GM12878 (cell line): ENCODE measurements around the gene SNX3. TPM values are rescaled to one million over a fixed set of nuclear protein-coding genes. Genes with fewer than 3 reads are reported as not detected.

ENCODE experiments used
- ATAC-seq: fragments of 200-7000 bp; cut with Tn5 transposase; 3 replicates; pipeline ENCODE4 v1.9.1; 2020; ENCODE audit warnings: mild to moderate bottlenecking, moderate library complexity
- BruUV-seq: library from RNA; stranded (reverse); fragments of 400-500 nt; replicated peaks from 2 replicates; lab custom pipeline; 2021; lab: Mats Ljungman, UMichigan
- CTCF ChIA-PET: fragments of 300-600 bp; sonication (Branson Sonifier 250); formaldehyde crosslinking; extraction: SDS; loops from one replicate; lab custom pipeline; 2021; ENCODE audit warnings: inconsistent platforms; lab: Yijun Ruan, JAX
- POLR2A ChIA-PET: fragments of 350-600 bp; formaldehyde crosslinking; extraction: SDS; loops from one replicate; lab custom pipeline; 2021; ENCODE audit warnings: inconsistent platforms; lab: Charles Lee
- RAD21 ChIA-PET: fragments of 300-600 bp; sonication (Branson Sonifier 250); formaldehyde crosslinking; loops from one replicate; lab custom pipeline; 2023; ENCODE audit warnings: antibody characterized with exemption; ENCODE audit not compliant: unreplicated experiment; lab: Charles Lee
- SMC1A ChIA-PET: fragments of 300-600 bp; sonication (Branson Sonifier 250); formaldehyde crosslinking; loops from one replicate; lab custom pipeline; 2023; ENCODE audit not compliant: unreplicated experiment, uncharacterized antibody; lab: Charles Lee
- DNase-seq: peaks from one replicate; pipeline ENCODE4 v3.0.0-alpha.2; 2011; ENCODE audit warnings: low read depth, low spot score
- FAIRE-seq: peaks from 3 replicates; lab custom pipeline; 2011; peaks lifted over from hg19 to GRCh38; lab: Jason Lieb, UNC
- H2AFZ ChIP-seq: 2 replicates; pipeline ENCODE4 v1.6.0; 2011; ENCODE audit warnings: low read depth, low read length, control low read depth; ENCODE audit not compliant: control insufficient read depth
- H3K27ac ChIP-seq: 2 replicates; pipeline ENCODE4 v1.5.1; 2011; ENCODE audit warnings: control low read depth; ENCODE audit not compliant: control insufficient read depth, insufficient read depth
- H3K27me3 ChIP-seq, 2 experiments: replicated peaks in 1 of 2; 2 replicates each; pipeline versions ENCODE4 v1.6.0 to v1.6.1; 2011; ENCODE audit warnings: low read length in 1 of 2; ENCODE audit not compliant: control insufficient read depth in 2 of 2, insufficient read depth in 2 of 2
- H3K36me3 ChIP-seq, 2 experiments: 2 replicates each; pipeline ENCODE4 v1.5.1; 2011; ENCODE audit warnings: low read length in 1 of 2; ENCODE audit not compliant: control insufficient read depth in 2 of 2, insufficient read depth in 2 of 2
- H3K4me1 ChIP-seq: 2 replicates; pipeline ENCODE4 v1.6.1; 2011; ENCODE audit warnings: mild to moderate bottlenecking, low read length, moderate library complexity, mixed read lengths; ENCODE audit not compliant: control insufficient read depth, insufficient read depth
- H3K4me2 ChIP-seq: 2 replicates; pipeline ENCODE4 v1.6.0; 2011; ENCODE audit warnings: control low read depth; ENCODE audit not compliant: control insufficient read depth, insufficient read depth
- H3K4me3 ChIP-seq: fragments of 200-600 bp; sonication (generic); 2 replicates; pipeline ENCODE4 v1.5.1; 2016
- H3K79me2 ChIP-seq: 2 replicates; pipeline ENCODE4 v1.6.0; 2011; ENCODE audit warnings: low read length; ENCODE audit not compliant: control insufficient read depth, insufficient read depth
- H3K9ac ChIP-seq: 2 replicates; pipeline ENCODE4 v1.8.0; 2011; ENCODE audit warnings: low read length, control low read depth, mixed read lengths; ENCODE audit not compliant: control insufficient read depth, insufficient read depth
- H3K9me3 ChIP-seq: replicated peaks from 3 replicates; pipeline ENCODE4 v1.5.1; 2011; ENCODE audit warnings: mild to moderate bottlenecking, low read length; ENCODE audit not compliant: control insufficient read depth, insufficient read depth
- H4K20me1 ChIP-seq: 2 replicates; pipeline ENCODE4 v1.6.0; 2011; ENCODE audit not compliant: control insufficient read depth, insufficient read depth
- ATF7 ChIP-seq: fragments of 450-650 bp; IDR thresholded peaks from 2 replicates; pipeline ENCODE4 v1.6.1; 2016; ENCODE audit warnings: low read depth, mild to moderate bottlenecking
- CREB1 ChIP-seq: IDR thresholded peaks from 2 replicates; pipeline ENCODE4 v1.6.1; 2012; ENCODE audit warnings: low read depth, mild to moderate bottlenecking, inconsistent platforms
- ELK1 ChIP-seq: IDR thresholded peaks from 2 replicates; pipeline ENCODE4 v1.6.1; 2012; ENCODE audit warnings: low read depth, low read length, improper control_type of control experiment
- POLR2AphosphoS5 ChIP-seq: IDR thresholded peaks from 2 replicates; pipeline ENCODE4 v1.6.1; 2011; ENCODE audit warnings: mild to moderate bottlenecking, low read length, inconsistent platforms
- RAD51 ChIP-seq: fragments of 450-650 bp; IDR thresholded peaks from 2 replicates; pipeline ENCODE4 v1.6.1; 2016; ENCODE audit warnings: moderate library complexity, mild to moderate bottlenecking, inconsistent platforms
- SRF ChIP-seq, 2 experiments: IDR thresholded peaks; 2 replicates each; pipeline ENCODE4 v1.6.1; 2011; ENCODE audit warnings: low read depth in 2 of 2, low read length in 2 of 2, mild to moderate bottlenecking in 1 of 2, moderate library complexity in 1 of 2
- ZBTB40 ChIP-seq: fragments of 450-650 bp; IDR thresholded peaks from 2 replicates; pipeline ENCODE4 v1.6.1; 2016; ENCODE audit warnings: mild to moderate bottlenecking, moderate library complexity, borderline replicate concordance
- WGBS: methylation state at CpG from one replicate; pipeline ENCODE4 v1.1.6; 2016; ENCODE audit warnings: low lambda C conversion rate; ENCODE audit not compliant: insufficient replicate concordance, insufficient coverage; ENCODE audit errors: missing lambda C conversion rate; 5-methylcytosine and 5-hydroxymethylcytosine counted together
- in situ Hi-C: fragments of 300-500 bp; cut with MboI; formaldehyde crosslinking; loops from 9 replicates; pipeline ENCODE4 v1.14.3; 2018; ENCODE audit warnings: mixed read lengths
- intact Hi-C: fragments of 100-400 bp; cut with micrococcal nuclease; formaldehyde crosslinking; loops from one replicate; pipeline ENCODE4 v1.14.2; 2022; ENCODE audit not compliant: unreplicated experiment
- polyA plus RNA-seq, 11 experiments: library from polyadenylated mRNA; depleted of rRNA in 4 of 11; unstranded in 6 of 11; stranded (reverse) in 5 of 11; fragments of >200 nt; fragmentation: Nextera tagmentation in 4 of 11; fragmentation: Illumina TruSeq in 1 of 11; extraction: Ambion mirVana in 4 of 11; extraction: Trizol in 1 of 11; gene quantifications; 1 replicate in 1 of 11; 2 replicates in 10 of 11; pipeline versions ENCODE4 v1.2.1 to v1.2.3, GENCODE V29; 2011 to 2016; ENCODE audit warnings: inconsistent platforms in 2 of 11, missing spikeins in 2 of 11, low read depth in 1 of 11
- total RNA-seq, 4 experiments: library from RNA; depleted of rRNA in 3 of 4; stranded (reverse); fragments of >200 nt in 3 of 4; fragmentation: Illumina TruSeq in 1 of 4; extraction: Trizol in 1 of 4; gene quantifications; 2 replicates each; pipeline versions ENCODE4 v1.2.1 to v1.2.3, GENCODE V29; 2013 to 2021

The SNX3 gene
- total and polyA plus RNA-seq, 10 of the 15 experiments (the other 5 are each of a cell fraction or from before 2014, with no cell fraction given) = 43.7 to 297 (median 95.6) TPM

GRCh38 chr6:108294297-108294726, 33.5 kb upstream of the SNX3 start:
- Histone ChIP-seq H3K9me3 (no peaks in the 10 kb centered on the region), H3K4me2 (peak overlapping the region; percentile 92), H3K27me3 (no peaks in the 10 kb centered on the region), H4K20me1 (no peaks in the 10 kb centered on the region), H3K9ac (peak overlapping the region; percentile 99), H3K4me3 (peak overlapping the region; percentile 76), H2AFZ (peak overlapping the region; percentile 99), H3K4me1 (no peaks in the 10 kb centered on the region; the same call in 1 of the 2 replicates), H3K36me3 (no peaks in the 10 kb centered on the region), H3K79me2 (peaks cover 17% of the 10 kb centered on the region), H3K27ac (peak overlapping the region; percentile 99)
- FAIRE-seq (no peak), ATAC-seq (peak; percentile 56), DNase-seq (no peak)
- ChIA-PET SMC1A (interaction anchor here (0.9 to 2.5 kb wide), 6 partner anchors 9 to 198 kb away, joined by 3 to 9 read pairs (median 4); partner anchors contain the start of gene SNX3), RAD21 (interaction anchor here (5.6 kb wide), 1 partner anchor 34 kb away, joined by 27 read pairs; the partner anchor contains the start of gene SNX3), CTCF (interaction anchor here (0.6 to 0.9 kb wide), 3 partner anchors 37 to 48 kb away, joined by 3 read pairs; no protein-coding TSS in a partner anchor), POLR2A (interaction anchor here (1.2 to 4.9 kb wide), 3 partner anchors 9 to 34 kb away, joined by 3 to 34 read pairs (median 8); partner anchors contain the start of gene SNX3)
- intact Hi-C loops = loop anchor here (2.0 kb wide), 1 partner anchor 54 kb away; no protein-coding TSS in a partner anchor
- TF ChIP-seq ELK1 (no peak), POLR2AphosphoS5 (no peak), SRF (IDR thresholded peaks at IDR 0.05; ENCODE audit: low read depth in 2 of 2, low read length in 2 of 2) (peak; percentile 41 to 89; a peak in 3 of 4 replicates), ATF7 (peak; percentile 51; the same call in 1 of the 2 replicates), CREB1 (peak; percentile 69; the same call in 1 of the 2 replicates), ZBTB40 (no peak), RAD51 (peak; percentile 72)
- in situ Hi-C loops = no loop called here
- 23% methylated on average over 16 of the region's 16 CpGs for WGBS
- TSS peak; percentile 99 for BruUV-seq
